ENCODE data around the gene GRPEL2.

DNA sequence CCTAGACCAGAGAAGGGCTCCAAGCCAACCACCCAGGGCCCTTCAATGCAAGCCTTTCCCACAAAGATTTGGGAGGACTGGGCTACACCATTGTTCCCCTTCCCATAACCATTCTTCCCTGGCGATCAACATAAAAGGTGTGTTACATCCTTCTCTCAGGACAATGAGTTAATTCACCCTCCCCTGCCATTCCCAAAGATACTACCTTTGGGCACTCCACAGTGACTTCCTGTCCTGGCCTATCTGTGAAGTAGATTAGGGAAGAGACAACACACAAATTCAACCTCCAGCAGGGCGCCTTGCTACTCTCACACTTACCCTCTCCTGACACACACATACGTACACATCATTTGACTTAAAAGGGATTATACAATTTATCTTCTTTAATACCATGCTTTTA lies 57.0 kb downstream of the GRPEL2 start:
- TF ChIP-seq TAF1 (IDR thresholded peaks at IDR 0.05; ENCODE audit: borderline replicate concordance, insufficient read depth, low read length) (no peak), POLR2AphosphoS5 (IDR thresholded peaks at IDR 0.05; ENCODE audit: low read depth, low read length) (no peak), REST (IDR thresholded peaks at IDR 0.05; ENCODE audit: insufficient read depth in 1 of 2, low read depth in 2 of 2, low read length in 2 of 2) (no peak), SIN3A (IDR thresholded peaks at IDR 0.05; ENCODE audit: borderline replicate concordance, insufficient read depth, low read length) (no peak)
